Activated T-cell treated with anti-CD3 and anti-CD28 coated beads for 24 hours (primary cell): Measurements from ENCODE around the gene HDAC4.
"Not testable (repeated sequence)": the region's sequence is repeated elsewhere in the genome, so short reads cannot be mapped to it uniquely, and the experiment has no call there.

Experiments
- DNase-seq: peaks from one replicate; pipeline ENCODE4 v3.0.0-alpha.2; 2020; ENCODE audit warnings: low read depth

HDAC4 gene

DNA sequence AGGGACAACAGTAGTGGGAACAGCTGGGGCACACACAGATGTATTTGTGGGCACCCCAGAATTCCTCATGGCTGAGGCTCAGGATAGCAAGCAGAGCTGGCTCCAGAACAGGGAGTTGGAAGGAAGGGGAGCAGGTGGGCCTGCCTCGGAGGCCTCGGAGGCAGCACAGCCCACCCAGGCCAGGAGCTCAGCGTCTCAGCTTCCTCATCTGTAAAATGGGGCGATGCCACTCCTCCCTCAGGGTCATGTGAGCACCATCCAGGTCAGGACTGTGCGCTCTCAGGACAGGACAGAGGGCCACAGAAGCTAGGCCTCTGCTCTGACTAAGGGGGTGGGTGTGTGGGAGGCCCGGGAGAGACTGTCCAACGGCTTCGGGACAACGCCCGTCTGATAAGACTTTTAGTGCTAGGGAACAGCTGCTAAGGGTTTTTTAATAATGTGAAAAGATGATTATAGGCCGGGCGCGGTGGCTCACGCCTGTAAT is 106.2 kb downstream of the HDAC4 start:
- no peak for DNase-seq

DNA sequence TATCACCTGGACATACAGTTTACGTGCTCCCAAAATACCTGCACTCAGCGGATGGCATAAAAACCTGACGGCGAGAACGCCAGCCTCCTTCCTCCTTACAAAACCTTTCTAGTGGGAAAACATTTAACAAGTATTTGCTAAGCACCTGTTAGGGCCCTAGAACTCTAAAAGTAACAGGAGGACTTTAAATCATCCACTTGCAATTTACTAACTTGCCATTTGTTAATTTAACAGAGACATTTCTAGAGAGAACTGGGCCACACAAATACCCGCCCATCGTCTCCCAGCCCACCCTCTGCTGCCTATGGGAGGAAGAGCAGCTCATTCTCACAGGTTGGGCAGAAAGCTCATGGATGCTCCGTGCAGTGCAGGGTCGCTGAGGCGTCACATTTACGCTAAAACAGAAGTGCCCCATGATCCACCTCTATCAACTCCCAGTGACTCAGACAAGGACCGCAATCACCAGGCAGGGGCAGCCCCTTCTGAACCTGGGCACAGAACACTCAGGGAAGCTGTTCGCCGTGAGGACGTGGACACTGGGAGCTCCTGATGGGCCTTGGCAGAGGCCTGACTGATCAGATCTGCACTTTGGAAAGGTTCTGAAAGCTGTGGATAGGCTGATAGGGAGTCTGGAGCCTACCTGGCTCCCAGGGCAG is 106.9 kb downstream of the HDAC4 start:
- no peak for DNase-seq

DNA sequence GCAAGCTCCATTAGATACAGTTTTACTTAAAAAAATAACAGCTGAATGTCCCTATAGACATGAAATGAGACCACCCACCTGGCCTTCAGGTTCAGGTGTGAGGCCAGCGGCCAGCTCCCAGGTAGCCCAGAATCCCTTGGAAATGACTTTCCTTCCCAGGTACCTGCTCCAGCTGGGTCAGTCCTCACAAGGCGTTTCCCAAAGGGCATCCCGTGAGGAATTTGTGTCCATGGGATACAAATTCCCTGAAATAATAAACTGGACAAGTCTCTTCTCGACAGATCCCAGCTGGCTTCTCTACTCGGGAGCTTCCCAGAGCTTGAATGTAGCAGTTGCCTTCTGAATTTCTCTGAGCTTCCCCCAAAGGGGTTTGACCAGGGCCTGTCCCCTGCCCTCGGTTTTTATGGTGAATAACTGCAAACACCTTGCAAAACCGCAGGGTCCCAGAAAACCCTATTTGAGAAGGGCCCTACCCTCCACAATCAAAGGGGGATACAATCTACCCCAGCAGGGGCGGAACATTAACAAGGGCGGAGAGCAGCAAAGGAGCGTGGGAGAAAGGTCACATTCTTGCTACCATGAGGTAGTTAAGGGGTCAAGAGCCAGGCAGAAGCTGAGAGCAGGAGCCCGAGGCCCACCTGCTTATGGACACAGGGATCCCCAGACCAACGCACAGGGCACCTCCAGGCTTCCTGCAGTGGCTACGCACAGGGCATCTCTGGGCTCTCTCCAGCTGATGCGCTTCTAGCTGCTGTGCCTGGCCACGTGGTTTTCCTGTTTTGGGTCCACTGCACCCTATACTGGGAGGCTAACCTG is 107.7 kb downstream of the HDAC4 start:
- DNase-seq, result no peak

DNA sequence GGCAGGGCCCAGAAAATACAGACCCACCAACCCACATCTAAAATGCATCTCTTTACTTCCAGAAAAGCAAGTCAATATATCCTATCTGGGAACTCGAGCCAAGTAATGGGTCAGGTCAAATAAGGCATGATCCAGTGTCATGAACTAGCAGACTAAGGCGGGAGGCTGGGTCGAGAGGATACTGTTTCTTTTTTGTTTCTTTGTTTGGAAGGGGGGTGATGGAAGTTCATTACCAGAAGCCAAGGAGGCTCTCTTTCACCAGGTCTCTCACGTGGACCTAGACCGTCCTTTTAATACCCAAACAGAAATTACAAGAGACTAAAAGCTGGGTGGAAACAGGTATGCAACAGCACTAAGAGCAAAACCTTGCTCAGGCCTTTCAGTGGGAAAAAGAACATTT is 108.3 kb downstream of the HDAC4 start:
- DNase-seq, result no peak

DNA sequence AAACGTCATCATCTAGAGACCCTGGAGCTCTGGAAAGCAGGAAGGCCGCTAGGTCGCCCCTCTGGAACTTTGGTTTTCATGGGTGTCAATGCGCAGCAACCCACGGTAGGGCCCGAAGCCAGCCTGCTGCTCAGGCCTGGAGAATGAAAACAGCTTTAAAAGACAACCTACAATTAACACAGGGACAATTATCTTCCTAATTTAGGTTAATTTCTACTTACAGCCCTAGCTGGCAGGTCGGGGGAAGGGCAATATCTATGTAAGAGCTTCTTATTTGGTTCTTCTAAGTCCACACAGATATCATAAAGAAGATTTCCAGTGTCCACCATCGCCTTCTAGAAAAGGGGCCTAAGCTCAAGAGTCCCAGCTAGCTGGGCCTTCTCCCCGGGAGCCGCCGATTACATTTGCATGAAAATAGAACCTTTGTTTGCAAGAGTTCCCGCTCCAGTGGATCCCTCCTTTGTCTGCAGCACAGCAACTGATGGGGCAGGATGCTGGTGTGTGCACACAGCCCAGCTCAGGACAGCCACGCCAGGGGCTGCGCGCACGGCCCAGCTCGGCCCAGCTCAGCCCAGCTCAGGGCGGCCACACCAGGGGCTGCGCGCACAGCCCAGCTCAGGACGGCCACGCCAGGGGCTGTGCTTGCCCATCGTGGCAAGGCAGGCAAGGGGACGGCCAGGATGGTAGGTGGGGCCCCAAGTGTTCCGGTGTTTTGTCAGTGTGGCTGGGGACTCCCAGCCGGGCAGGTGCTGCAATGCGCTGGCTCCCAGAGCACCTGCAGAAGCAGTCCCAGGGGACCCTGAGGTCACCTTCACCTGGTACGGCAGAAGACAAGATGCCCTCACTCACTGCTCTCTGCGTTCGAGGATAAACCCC is 109.1 kb downstream of the HDAC4 start:
- DNase-seq, result no peak

DNA sequence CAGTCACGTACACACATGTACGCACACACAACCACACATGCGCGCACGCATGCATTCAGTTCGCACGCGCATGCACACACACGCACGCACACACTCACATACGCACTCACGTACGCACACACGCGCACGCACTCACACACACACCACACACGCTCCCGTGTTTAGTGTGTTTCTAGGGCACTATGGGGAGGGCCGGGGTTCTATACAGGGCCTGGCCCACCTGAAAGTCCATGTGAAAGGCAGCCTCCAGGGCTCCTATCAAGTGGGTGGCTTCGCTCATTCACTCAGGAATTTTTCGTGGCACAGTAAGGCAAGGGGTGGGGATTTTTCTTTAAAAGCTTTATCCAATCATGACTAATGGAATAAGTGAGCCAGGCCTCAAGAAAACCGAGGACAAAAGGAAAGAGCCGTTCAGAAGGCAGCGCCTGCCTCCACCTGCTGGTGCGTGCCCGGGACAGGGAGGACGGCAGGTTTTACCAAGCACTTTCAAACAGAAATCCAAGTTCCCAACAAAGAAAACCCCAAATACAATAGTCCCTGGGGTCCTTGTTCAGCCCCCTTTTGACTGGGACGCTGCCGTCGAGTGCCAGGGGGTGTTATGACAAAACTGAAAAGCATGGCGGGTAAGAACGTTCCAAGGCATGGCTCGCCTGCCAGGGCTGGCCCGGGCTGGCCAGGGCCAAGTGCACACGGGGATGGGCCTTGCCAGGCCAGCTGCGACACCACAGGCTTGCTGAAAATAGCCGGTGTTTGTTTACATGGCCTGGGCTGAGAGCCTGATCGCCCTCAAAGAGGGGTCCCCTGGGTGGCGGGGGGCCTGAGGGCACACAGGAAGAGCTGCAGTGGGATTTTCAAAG is 110.0 kb downstream of the HDAC4 start:
- no peak for DNase-seq

DNA sequence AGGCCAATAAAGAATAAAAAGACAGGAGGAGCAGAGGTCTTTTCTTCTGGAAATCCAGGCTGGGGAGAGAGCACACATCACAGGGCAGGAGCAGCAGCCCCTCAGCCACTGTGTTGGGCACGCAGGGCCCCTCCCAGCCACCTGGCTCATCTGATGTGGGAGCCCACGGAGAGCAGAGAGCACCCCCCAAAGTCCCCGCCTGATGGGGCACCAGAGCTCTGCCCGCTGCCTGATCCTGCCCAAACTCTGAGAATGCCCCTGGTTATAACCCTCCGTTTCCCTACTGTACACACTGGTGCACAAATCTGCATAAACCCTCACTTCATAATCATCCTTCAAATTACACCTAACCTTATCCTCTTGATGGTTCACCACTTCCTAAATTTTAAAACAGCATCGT is 111.3 kb downstream of the HDAC4 start:
- no peak for DNase-seq

DNA sequence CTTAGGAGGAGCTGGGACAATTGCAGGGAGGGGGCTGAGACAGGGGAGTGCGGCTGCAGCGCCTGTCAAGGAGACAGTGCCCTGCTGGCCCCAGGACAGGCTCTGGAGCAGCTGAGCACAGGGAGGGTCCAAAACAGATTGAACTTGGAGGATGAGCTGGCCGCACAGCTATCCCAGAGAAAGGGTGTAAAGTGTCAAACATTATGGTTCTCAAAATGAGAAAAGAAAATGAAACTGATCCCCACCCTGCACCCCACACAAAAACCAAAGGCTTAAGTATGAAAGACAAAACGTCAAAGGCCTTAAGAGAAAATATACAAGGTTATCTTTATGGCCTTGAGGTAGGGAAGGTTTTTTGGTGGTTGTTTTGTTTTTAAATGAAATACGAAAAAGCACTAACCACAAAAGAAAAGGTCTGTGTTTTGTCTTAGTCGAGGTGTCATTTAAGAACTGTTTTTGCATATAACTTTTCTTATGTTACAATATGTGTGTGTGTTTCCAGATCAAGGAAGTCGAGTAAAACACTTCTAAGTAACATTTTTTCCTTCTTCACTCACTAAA is 111.8 kb downstream of the HDAC4 start:
- DNase-seq, result no peak

DNA sequence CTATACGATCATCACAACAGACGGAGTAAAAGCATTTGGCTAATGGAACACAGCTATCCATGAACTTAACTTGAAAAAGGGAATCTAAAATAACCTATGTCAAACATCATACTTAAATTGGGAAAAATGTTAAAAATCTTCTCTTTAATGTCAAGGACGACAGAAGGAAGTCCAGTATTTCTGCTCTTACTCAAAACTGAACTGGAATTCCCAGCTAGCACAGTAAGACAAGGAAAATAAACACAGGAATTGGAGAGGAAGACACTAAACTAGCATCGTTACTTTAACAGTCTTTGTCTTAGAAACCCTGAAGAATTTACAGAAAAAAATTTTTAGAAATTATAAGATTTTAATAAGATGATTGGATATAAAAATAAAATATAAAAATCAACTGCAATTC is 112.6 kb downstream of the HDAC4 start:
- no peak for DNase-seq

DNA sequence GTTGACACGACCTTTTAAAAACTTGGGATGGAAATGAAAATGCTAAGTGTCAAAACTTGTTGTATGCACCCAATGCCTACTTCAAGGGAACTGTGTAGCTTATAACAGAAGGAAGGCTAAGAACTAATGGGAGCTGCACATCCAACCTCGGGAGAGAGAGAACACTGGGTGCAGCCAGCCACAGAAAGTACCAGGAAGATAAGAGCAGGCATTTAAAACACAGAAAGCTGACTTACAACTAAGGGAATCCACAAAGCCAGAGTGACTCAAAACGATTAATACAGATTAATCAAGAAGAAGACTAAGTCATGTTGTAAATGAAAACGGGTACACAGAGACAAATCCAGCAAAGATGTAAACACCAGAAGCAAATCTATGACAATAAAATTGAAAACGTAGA is 113.4 kb downstream of the HDAC4 start:
- DNase-seq, result no peak

DNA sequence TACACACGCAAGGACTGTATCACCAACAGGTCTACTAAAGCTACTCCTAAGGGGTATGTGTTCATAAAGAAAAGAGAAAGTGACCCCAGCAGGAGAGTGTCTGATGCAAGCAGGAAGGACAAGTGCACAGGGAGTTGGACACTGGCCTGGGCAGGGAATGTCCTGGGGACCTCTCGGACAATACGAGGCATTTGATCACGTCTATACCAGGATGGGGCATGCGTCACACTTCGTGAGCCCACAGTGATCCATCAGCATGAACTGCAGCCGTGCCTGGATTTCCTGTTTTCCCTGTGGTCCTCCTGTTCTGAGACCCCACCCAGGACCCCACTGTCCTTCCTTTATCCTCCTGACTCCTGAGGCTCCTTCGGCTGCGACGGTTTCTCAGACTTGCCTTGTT is 113.9 kb downstream of the HDAC4 start:
- DNase-seq, result no peak

DNA sequence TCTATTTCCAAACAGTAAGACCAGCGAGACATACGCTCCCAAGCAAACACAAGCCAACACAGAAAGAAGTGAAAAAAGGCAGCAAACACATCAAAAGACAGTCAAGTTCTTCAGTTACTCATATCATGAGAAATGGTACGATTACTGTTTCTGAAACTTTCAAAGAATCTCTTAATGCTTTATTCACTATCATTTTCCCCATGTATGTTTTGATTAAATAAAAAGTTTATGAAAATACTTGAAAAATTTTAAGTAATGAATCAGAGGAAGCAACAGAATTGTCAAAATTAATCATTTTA is 114.9 kb downstream of the HDAC4 start:
- DNase-seq, result no peak

DNA sequence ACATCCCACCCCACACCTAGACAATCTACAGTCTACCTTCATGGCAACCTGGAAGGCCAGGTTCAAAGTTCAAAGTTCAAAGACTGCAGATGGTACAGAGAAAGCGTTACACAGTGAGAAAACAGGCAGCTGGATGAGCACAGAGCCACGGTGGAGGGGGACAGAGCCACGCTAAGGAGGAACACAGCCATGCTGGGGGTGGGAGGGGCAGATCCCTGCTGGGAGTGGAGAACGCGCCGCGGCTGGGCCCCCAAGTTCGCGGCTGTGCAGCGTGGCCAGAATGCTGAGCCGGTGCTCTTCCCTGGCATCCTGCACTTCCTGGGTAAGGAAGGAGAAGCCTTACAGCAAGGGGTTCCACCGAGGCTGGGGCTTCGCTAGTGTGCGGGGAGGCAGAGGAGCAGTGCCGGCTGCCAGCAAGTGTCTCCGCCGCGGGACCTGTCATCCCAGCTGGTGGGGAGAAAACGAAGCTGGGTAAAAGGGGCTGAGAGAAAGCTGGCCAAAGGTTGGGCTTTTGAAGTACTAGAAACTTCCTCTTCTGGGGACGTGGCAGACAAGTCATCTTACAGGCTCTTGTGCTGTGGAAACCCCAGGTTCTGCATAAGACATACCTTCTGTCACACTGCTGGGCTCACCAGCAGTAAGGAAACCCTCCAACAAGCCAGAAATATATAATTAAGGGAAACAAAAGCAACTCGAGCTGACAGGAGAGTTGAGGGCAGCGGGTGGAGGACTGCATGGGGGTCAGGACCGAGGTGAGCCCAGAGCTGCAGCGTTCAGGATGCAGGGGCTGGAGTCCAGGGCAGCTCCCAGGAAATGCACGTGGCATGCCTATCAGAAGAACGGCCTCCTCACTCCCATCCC is 115.5 kb downstream of the HDAC4 start:
- no peak for DNase-seq

DNA sequence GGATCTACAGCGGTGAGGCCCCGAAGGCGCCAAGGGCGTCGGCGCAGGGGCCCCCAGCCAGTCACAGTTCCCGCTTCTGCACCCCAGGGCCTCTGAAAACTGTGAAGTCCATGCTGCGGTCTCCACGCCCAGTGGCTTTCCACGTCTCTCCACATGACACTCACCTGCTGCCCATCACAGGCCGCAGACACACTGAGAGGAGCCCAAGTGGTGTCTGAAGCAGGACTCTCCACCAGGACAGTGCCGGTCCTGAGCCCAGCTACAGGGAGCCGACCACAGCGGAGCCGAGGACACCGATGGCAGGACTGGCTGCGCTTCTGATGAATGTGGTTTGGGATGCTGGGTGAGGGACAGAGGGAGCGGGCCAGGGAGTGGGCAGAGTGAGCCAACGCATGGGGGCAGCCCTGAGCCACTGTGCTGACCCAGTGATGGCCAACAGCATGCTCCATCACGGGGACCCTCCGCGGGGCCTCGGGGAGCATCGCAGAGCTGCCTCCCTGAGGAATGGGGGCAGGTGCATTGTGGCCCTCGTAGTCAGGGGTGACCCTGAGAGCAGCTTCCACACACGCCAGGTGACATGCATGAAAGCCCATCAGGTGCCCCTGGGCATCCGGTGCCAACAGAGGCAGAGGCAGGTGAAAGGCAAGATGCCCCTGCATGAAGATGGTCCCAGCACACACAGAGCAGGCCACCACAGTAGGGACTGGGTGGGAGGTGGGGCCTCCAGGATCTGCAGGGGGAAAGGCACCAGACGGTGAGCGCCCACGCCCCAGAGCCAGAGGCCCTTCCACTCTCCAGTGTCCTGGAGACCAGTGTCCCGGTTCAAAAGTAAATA is 116.6 kb downstream of the HDAC4 start:
- no peak for DNase-seq

DNA sequence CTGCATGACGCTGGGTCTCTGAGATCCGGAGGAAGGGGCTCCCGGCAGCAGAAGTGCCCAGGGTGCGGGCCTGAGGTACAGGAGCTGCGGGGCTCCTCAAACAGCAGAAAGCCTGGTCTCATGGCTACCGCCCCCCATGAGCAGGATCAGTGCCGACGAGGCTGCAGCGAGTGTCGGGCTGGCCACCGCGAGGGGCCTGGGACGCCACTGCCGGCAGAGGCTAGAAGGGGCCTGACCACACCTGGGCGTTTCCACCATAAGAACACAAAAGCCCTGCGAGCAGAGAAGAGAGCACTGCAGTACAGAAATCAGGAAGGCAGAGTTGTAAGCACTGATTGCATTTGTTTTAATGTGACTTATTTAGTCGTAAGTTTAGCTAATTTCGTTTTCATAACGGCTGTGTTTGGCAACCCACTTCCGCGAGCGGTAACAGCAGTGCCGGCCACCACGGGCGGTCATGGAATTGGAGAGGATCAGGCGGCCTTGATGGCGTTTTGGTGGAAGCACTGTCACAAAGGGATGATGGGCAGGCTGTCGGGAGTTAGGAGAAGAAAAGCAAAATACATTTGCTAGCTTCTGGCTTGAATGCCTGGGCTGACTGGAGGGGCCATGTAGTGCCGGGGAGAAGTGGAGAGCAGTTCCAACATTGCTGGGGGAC is 117.4 kb downstream of the HDAC4 start:
- no peak for DNase-seq

DNA sequence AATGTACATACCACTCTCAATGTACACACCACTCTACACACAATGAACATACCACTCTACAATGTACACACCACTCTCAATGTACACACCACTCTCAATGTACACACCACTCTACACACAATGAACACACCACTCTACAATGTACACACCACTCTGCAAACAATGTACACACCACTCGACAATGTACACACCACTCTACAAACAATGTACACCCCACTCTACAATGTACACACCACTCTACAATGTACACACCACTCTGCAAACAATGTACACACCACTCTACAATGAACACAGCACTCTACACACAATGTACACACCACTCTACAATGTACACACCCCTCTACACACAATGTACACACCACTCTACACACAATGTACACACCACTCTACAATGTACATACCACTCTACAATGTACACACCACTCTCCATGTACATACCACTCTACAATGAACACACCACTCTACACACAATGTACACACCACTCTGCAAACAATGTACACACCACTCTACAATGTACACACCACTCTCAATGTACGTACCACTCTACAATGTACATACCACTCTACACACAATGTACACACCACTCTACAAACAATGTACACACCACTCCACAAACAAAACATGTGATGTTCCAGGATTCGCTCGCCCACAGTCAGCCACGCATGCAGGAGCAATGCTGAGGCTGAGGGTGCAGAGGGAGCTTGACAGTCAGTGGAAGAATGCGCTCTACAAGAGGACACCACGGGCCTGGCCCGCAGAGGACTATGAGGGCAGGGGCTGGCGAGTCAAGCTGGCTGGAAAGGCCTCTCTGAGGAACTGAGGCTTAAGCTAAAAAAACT is 118.2 kb downstream of the HDAC4 start:
- no peak for DNase-seq

DNA sequence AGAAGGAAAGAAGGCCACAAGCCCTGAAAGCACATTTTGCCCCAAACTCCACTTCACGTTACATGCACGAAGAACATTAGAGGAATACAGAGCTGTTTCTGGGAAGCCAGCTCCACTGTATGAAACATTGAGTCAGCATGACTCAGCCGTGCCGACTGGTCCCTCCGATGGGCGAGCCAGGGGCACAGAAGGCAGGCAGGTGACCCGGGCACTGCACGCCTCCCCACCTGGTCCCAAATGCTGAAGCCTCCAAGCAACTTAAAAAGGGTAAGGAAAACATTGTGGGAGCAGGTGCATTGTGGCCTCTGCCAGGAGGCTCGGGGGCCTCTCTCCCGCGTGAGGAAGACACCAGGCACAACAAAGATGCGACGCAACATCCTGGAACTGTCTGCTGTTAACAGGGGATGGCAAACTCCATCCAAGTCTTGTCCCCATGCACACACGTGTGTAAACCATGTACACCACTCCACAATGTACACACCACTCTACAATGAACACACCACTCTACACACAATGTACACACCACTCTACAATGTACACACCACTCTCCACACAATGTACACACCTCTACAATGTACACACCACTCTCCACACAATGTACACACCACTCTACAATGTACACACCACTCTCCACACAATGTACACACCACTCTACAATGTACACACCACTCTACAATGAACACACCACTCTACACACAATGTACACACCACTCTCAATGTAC is 120.4 kb downstream of the HDAC4 start:
- not testable (repeated sequence) for DNase-seq
